Measurements from ENCODE around the gene KXD1.
"Not testable (repeated sequence)": the region's sequence is repeated elsewhere in the genome, so short reads cannot be mapped to it uniquely, and the experiment has no call there.

KXD1 gene

DNA sequence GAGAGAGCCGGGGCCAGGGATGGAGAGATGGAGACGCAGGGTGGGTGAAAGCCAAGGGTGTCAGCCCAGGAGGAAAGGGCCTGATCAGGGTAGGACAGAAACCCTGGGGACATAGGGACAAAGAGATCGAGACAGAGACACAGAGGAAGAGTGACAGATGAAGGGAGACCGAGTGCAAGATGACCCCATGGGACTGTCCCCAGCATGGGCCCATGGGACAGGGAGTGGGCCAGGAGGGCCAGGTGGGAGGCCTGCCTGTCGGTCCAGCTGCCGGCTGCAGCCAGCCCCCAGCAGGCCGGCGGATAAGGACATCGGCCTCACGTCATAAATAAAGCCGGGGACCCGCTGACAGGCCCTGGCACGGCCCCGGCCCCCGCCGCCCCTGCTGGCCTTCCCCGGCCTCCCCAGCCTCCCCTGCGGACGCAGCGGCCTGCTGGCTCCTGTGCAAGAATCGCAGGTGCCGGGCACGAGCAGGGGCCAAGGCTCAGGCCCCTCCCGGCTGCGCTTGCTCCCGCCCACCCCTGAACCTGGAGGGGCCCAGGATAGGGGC lies 37.2 kb downstream of the KXD1 start:
- peak overlapping the region; percentile 25 for H3K4me3 ChIP-seq (ENCODE audit: control insufficient read depth, low read depth, low read length)

GRCh38 chr19:18595475-18595874 lies 37.8 kb downstream of the KXD1 start:
- TF ChIP-seq, protein P1, sequence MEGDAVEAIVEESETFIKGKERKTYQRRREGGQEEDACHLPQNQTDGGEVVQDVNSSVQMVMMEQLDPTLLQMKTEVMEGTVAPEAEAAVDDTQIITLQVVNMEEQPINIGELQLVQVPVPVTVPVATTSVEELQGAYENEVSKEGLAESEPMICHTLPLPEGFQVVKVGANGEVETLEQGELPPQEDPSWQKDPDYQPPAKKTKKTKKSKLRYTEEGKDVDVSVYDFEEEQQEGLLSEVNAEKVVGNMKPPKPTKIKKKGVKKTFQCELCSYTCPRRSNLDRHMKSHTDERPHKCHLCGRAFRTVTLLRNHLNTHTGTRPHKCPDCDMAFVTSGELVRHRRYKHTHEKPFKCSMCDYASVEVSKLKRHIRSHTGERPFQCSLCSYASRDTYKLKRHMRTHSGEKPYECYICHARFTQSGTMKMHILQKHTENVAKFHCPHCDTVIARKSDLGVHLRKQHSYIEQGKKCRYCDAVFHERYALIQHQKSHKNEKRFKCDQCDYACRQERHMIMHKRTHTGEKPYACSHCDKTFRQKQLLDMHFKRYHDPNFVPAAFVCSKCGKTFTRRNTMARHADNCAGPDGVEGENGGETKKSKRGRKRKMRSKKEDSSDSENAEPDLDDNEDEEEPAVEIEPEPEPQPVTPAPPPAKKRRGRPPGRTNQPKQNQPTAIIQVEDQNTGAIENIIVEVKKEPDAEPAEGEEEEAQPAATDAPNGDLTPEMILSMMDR (conservative IDR thresholded peaks at IDR 0.05; ENCODE audit: control insufficient read depth, insufficient read depth, low read depth, low read length), result no peak

More for the DNA sequence above, 37.2 kb downstream of the KXD1 start:
- TF ChIP-seq, protein P1 (conservative IDR thresholded peaks at IDR 0.05; ENCODE audit: control insufficient read depth, insufficient read depth, low read depth, low read length), result no peak
- no peak for DNase-seq (ENCODE audit: low read depth)

DNA sequence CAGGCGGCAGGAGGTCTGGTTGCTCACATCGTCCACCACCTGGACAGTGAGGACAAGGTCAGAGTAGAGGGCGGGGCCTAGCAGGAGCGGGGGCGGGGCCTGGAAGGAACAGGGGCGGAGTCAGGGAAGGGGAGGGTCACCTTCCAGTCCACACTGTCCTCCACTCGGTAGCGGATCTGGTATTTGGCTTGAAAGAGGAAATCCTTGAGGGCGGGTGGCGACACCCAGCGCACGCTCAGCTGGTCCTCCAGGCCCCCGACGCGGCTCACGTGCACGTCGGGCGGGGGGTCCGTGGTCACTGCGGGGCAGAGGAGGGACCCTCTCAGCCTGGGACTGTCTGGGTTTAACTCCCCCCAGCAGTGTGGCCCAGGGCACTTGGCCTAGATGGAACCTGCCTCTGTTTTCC lies 39.1 kb downstream of the KXD1 start:
- no peak for DNase-seq (ENCODE audit: low read depth)
- no peak overlapping the region for H3K4me3 ChIP-seq (ENCODE audit: control insufficient read depth, low read depth, low read length)
- TF ChIP-seq, protein P1 (conservative IDR thresholded peaks at IDR 0.05; ENCODE audit: control insufficient read depth, insufficient read depth, low read depth, low read length), result no peak

More at GRCh38 chr19:18595475-18595874, 37.8 kb downstream of the KXD1 start:
- no peak for DNase-seq (ENCODE audit: low read depth)
- H3K4me3 ChIP-seq (ENCODE audit: control insufficient read depth, low read depth, low read length), result no peak overlapping the region

DNA sequence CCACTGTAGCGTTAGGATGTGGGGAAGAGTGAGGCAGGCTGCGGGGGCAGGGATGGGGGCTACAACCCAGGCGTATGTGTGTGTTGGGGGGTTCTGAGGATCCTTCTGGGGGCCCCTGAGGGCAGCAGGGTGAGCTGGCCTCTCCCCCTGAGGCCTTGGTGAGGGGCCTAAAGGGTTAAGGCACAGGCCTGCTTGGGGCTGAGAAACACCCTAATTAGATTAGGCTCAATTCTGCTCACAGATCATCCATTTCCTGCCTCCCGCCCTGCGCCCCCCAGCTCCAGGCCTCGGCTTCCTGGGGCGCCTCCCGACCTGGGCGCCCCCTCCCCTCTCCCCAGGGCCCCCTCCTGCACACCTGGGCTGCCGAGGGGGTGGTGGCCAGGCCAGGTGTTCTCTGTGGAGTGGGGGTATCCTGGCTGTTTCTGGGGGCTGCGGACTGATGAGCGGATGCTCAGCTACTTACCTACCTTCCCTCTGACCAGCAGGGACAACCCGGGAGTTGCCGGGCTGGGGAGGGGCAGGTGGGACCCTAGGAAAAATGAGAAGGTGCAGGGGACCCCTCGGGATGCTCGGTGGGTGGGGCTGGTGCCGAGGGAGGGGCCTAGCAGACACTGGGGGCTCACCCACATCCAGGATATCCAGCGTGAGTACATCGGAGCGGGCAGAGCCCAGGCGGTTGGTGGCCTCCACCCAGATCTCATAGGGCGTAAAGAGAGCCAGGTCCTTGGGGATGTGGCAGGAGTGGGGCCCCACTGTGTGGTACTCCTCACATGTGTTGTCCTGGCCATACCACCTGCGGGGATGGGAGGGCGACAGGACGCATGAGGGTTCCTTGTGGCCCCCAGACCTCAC lies 40.4 kb downstream of the KXD1 start:
- H3K4me3 ChIP-seq (ENCODE audit: control insufficient read depth, low read depth, low read length), result no peak overlapping the region
- no peak for DNase-seq (ENCODE audit: low read depth)
- TF ChIP-seq, protein P1 (conservative IDR thresholded peaks at IDR 0.05; ENCODE audit: control insufficient read depth, insufficient read depth, low read depth, low read length), result no peak

DNA sequence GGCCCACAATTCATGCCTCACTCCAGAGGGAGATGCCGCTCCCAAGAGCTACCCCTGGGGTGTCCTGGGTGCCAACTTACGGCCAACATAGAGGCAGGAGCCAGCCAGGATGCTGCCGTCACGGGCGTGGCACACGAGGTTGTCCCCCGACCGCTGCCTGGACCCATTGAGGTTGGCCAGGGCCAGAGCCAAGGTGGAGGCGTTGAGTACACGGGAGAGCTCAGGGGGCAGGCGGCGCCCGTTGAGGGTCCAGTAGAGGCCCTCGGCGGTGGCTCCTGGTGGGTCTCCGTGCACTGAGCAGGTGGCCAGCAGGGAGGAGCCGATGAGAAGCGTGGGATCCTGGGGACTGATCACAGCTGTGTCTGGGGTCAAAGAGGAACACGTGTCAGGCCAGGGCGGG lies 41.8 kb downstream of the KXD1 start:
- TF ChIP-seq, protein P1 (conservative IDR thresholded peaks at IDR 0.05; ENCODE audit: control insufficient read depth, insufficient read depth, low read depth, low read length), result no peak
- no peak for DNase-seq (ENCODE audit: low read depth)
- H3K4me3 ChIP-seq (ENCODE audit: control insufficient read depth, low read depth, low read length), result no peak overlapping the region

DNA sequence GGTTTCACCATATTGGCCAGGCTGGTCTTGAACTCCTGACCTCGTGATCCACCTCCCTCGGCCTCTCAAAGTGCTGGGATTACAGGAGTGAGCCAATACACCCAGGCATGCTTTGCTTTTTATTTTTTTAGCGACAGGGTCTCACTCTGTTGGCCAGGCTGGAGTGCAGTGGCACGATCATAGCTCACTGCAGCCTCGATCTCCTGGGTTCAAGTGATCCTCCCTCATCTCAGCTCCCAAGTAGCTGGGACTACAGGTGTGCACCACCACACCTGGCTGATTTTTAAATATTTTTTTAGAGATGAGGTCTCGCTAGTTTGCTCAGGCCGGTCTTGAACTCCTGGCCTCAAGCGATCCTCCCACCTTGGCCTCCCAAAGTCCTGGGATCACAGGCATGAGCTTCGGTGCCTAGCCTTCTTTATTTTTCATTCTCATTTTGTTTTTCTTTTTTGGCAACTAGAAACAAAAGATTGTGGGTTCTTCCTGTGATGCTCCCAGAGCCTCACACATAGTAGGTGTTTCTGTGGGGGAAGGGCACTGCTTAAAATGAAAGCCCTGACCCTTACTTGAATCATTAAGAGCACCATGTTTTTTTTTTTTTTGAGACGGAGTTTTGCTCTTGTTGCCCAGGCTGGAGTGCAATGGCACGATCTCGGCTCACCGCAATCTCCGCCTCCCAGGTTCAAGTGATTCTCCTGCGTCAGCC lies 43.2 kb downstream of the KXD1 start:
- DNase-seq (ENCODE audit: low read depth); H3K4me3 ChIP-seq (ENCODE audit: control insufficient read depth, low read depth, low read length): not testable (repeated sequence)

- DNase-seq (ENCODE audit: low read depth), result no peak
- TF ChIP-seq, protein P1 (conservative IDR thresholded peaks at IDR 0.05; ENCODE audit: control insufficient read depth, insufficient read depth, low read depth, low read length), result no peak
- no peak overlapping the region for H3K4me3 ChIP-seq (ENCODE audit: control insufficient read depth, low read depth, low read length)
Observed at GRCh38 chr19:18601875-18602274, 44.2 kb downstream of the KXD1 start.
